GM12878 (cell line): ENCODE data around the gene LIN54. TPM values are rescaled to one million over a fixed set of nuclear protein-coding genes. Genes with fewer than 3 reads are reported as not detected.

Experiments
- ATAC-seq: fragments of 200-7000 bp; cut with Tn5 transposase; 3 replicates; pipeline ENCODE4 v1.9.1; 2020; ENCODE audit warnings: mild to moderate bottlenecking, moderate library complexity
- BruUV-seq: library from RNA; stranded (reverse); fragments of 400-500 nt; replicated peaks from 2 replicates; lab custom pipeline; 2021; lab: Mats Ljungman, UMichigan
- CTCF ChIA-PET: fragments of 300-600 bp; sonication (Branson Sonifier 250); formaldehyde crosslinking; extraction: SDS; loops from one replicate; lab custom pipeline; 2021; ENCODE audit warnings: inconsistent platforms; lab: Yijun Ruan, JAX
- POLR2A ChIA-PET: fragments of 350-600 bp; formaldehyde crosslinking; extraction: SDS; loops from one replicate; lab custom pipeline; 2021; ENCODE audit warnings: inconsistent platforms; lab: Charles Lee
- RAD21 ChIA-PET: fragments of 300-600 bp; sonication (Branson Sonifier 250); formaldehyde crosslinking; loops from one replicate; lab custom pipeline; 2023; ENCODE audit warnings: antibody characterized with exemption; ENCODE audit not compliant: unreplicated experiment; lab: Charles Lee
- SMC1A ChIA-PET: fragments of 300-600 bp; sonication (Branson Sonifier 250); formaldehyde crosslinking; loops from one replicate; lab custom pipeline; 2023; ENCODE audit not compliant: unreplicated experiment, uncharacterized antibody; lab: Charles Lee
- DNase-seq: peaks from one replicate; pipeline ENCODE4 v3.0.0-alpha.2; 2011; ENCODE audit warnings: low read depth, low spot score
- FAIRE-seq: peaks from 3 replicates; lab custom pipeline; 2011; peaks lifted over from hg19 to GRCh38; lab: Jason Lieb, UNC
- H2AFZ ChIP-seq: 2 replicates; pipeline ENCODE4 v1.6.0; 2011; ENCODE audit warnings: low read depth, low read length, control low read depth; ENCODE audit not compliant: control insufficient read depth
- H3K27ac ChIP-seq: 2 replicates; pipeline ENCODE4 v1.5.1; 2011; ENCODE audit warnings: control low read depth; ENCODE audit not compliant: control insufficient read depth, insufficient read depth
- H3K27me3 ChIP-seq, 2 experiments: replicated peaks in 1 of 2; 2 replicates each; pipeline versions ENCODE4 v1.6.0 to v1.6.1; 2011; ENCODE audit warnings: low read length in 1 of 2; ENCODE audit not compliant: control insufficient read depth in 2 of 2, insufficient read depth in 2 of 2
- H3K36me3 ChIP-seq, 2 experiments: 2 replicates each; pipeline ENCODE4 v1.5.1; 2011; ENCODE audit warnings: low read length in 1 of 2; ENCODE audit not compliant: control insufficient read depth in 2 of 2, insufficient read depth in 2 of 2
- H3K4me1 ChIP-seq: 2 replicates; pipeline ENCODE4 v1.6.1; 2011; ENCODE audit warnings: mild to moderate bottlenecking, low read length, moderate library complexity, mixed read lengths; ENCODE audit not compliant: control insufficient read depth, insufficient read depth
- H3K4me2 ChIP-seq: 2 replicates; pipeline ENCODE4 v1.6.0; 2011; ENCODE audit warnings: control low read depth; ENCODE audit not compliant: control insufficient read depth, insufficient read depth
- H3K4me3 ChIP-seq: fragments of 200-600 bp; sonication (generic); 2 replicates; pipeline ENCODE4 v1.5.1; 2016
- H3K79me2 ChIP-seq: 2 replicates; pipeline ENCODE4 v1.6.0; 2011; ENCODE audit warnings: low read length; ENCODE audit not compliant: control insufficient read depth, insufficient read depth
- H3K9ac ChIP-seq: 2 replicates; pipeline ENCODE4 v1.8.0; 2011; ENCODE audit warnings: low read length, control low read depth, mixed read lengths; ENCODE audit not compliant: control insufficient read depth, insufficient read depth
- H3K9me3 ChIP-seq: replicated peaks from 3 replicates; pipeline ENCODE4 v1.5.1; 2011; ENCODE audit warnings: mild to moderate bottlenecking, low read length; ENCODE audit not compliant: control insufficient read depth, insufficient read depth
- H4K20me1 ChIP-seq: 2 replicates; pipeline ENCODE4 v1.6.0; 2011; ENCODE audit not compliant: control insufficient read depth, insufficient read depth
- BHLHE40 ChIP-seq, 2 experiments: fragments of 450-650 bp in 1 of 2; IDR thresholded peaks; 2 replicates each; pipeline ENCODE4 v1.6.1; 2011 to 2017; ENCODE audit warnings: low read depth in 2 of 2, borderline replicate concordance in 1 of 2, improper control_type of control experiment in 1 of 2, low read length in 1 of 2, mild to moderate bottlenecking in 1 of 2
- KAT2A ChIP-seq: conservative IDR thresholded peaks from 2 replicates; pipeline ENCODE4 v1.6.1; 2011; ENCODE audit warnings: low read depth, low read length; ENCODE audit not compliant: control insufficient read depth
- PML ChIP-seq: IDR thresholded peaks from 2 replicates; pipeline ENCODE4 v1.6.1; 2012; ENCODE audit warnings: low read length, inconsistent platforms
- ZBTB40 ChIP-seq: fragments of 450-650 bp; IDR thresholded peaks from 2 replicates; pipeline ENCODE4 v1.6.1; 2016; ENCODE audit warnings: mild to moderate bottlenecking, moderate library complexity, borderline replicate concordance
- WGBS: methylation state at CpG from one replicate; pipeline ENCODE4 v1.1.6; 2016; ENCODE audit warnings: low lambda C conversion rate; ENCODE audit not compliant: insufficient replicate concordance, insufficient coverage; ENCODE audit errors: missing lambda C conversion rate; 5-methylcytosine and 5-hydroxymethylcytosine counted together
- in situ Hi-C: fragments of 300-500 bp; cut with MboI; formaldehyde crosslinking; loops from 9 replicates; pipeline ENCODE4 v1.14.3; 2018; ENCODE audit warnings: mixed read lengths
- intact Hi-C: fragments of 100-400 bp; cut with micrococcal nuclease; formaldehyde crosslinking; loops from one replicate; pipeline ENCODE4 v1.14.2; 2022; ENCODE audit not compliant: unreplicated experiment
- polyA plus RNA-seq, 11 experiments: library from polyadenylated mRNA; depleted of rRNA in 4 of 11; unstranded in 6 of 11; stranded (reverse) in 5 of 11; fragments of >200 nt; fragmentation: Nextera tagmentation in 4 of 11; fragmentation: Illumina TruSeq in 1 of 11; extraction: Ambion mirVana in 4 of 11; extraction: Trizol in 1 of 11; gene quantifications; 1 replicate in 1 of 11; 2 replicates in 10 of 11; pipeline versions ENCODE4 v1.2.1 to v1.2.3, GENCODE V29; 2011 to 2016; ENCODE audit warnings: inconsistent platforms in 2 of 11, missing spikeins in 2 of 11, low read depth in 1 of 11
- total RNA-seq, 4 experiments: library from RNA; depleted of rRNA in 3 of 4; stranded (reverse); fragments of >200 nt in 3 of 4; fragmentation: Illumina TruSeq in 1 of 4; extraction: Trizol in 1 of 4; gene quantifications; 2 replicates each; pipeline versions ENCODE4 v1.2.1 to v1.2.3, GENCODE V29; 2013 to 2021

Gene LIN54
- total and polyA plus RNA-seq, 10 of the 15 experiments (the other 5 are each of a cell fraction or from before 2014, with no cell fraction given), result 1.5 to 20.4 (median 12.2) TPM

DNA sequence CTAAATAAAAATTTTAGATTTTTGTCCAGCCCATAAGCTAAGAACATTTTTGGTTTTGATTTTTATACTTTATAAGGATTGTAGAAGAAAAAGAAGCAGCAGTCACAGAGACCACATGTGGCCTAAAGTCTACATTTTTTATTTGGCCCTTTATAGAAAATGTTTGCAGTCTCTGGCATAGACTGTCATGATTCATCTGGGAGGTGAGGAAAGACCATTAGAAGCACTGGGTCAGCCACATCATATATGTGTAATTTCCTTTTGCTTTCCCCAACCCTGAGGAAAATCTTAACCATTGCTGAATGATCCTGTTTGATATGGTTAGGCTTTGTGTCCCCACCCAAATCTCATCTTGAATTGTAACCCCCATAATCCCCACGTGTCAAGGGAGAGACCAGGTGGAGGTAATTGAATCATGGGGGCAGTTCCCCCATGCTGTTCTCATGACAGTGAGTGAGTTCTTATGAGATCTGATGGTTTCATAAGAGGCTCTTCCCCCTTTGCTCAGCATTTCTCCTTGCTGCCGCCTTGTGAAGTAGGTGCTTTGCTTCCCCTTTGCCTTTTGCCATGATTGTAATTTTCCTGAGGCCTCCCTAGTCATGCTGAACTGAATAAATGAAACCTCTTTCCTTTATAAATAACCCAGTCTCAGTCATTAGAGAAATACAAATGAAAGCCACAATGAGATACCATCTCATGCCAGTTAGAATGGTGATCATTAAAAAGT is 12.3 kb upstream of the LIN54 start:
- no peak for ATAC-seq
- ChIA-PET SMC1A (interaction anchor here (0.8 kb wide), 1 partner anchor 194 kb away, joined by 3 read pairs; no protein-coding TSS in a partner anchor), POLR2A (interaction anchor here (1.2 kb wide), 1 partner anchor 12 kb away, joined by 3 read pairs; the partner anchor contains the start of gene COPS4)

More for the DNA sequence above, 12.3 kb upstream of the LIN54 start:
- H2AFZ ChIP-seq, result no peak overlapping the region
- BruUV-seq, result no TSS peak
- H3K9me3 ChIP-seq, result peaks cover 9% of the 10 kb centered on the region; the same call in 2 of the 3 replicates
- H3K9ac ChIP-seq, result no peak overlapping the region
- H4K20me1 ChIP-seq, result no peaks in the 10 kb centered on the region
- in situ Hi-C loops, result no loop called here
- no peak overlapping the region for H3K4me3 ChIP-seq
- intact Hi-C loops, result no loop called here
- no peaks in the 10 kb centered on the region for H3K36me3 ChIP-seq
- H3K4me2 ChIP-seq, result no peak overlapping the region
- 85% methylated on average over 2 of the region's 2 CpGs for WGBS
- DNase-seq (no peak), FAIRE-seq (no peak)
- H3K27ac ChIP-seq, result no peak overlapping the region
- RAD21 ChIA-PET, result no interaction called here
- TF ChIP-seq PML (no peak), BHLHE40 (IDR thresholded peaks at IDR 0.05; ENCODE audit: borderline replicate concordance in 1 of 2, low read depth in 2 of 2, low read length in 1 of 2) (no peak), KAT2A (no peak), ZBTB40 (no peak)
- peaks cover 3% of the 10 kb centered on the region for H3K4me1 ChIP-seq
- CTCF ChIA-PET, result no interaction called here
- no peaks in the 10 kb centered on the region for H3K79me2 ChIP-seq
- H3K27me3 ChIP-seq, result no peaks in the 10 kb centered on the region
